HG02678 (cell line): Measurements from ENCODE around the gene IFT20.

ENCODE experiments used
- ATAC-seq: cut with Tn5 transposase; IDR thresholded peaks from one replicate; pipeline ENCODE4 v1.9.1; 2021; ENCODE audit warnings: mild to moderate bottlenecking, moderate library complexity; ENCODE audit not compliant: unreplicated experiment

IFT20 gene, protein sequence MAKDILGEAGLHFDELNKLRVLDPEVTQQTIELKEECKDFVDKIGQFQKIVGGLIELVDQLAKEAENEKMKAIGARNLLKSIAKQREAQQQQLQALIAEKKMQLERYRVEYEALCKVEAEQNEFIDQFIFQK

GRCh38 chr17:28335201-28335958 lies at the start of gene IFT20, which contains the start of gene TNFAIP1:
Gene IFT20, minus strand, starts transcription at chr17:28335472. Its CDS starts 3,487 bp downstream, at chr17:28331985.
Gene TNFAIP1, plus strand, starts transcription at chr17:28335761. Its CDS starts 3,761 bp downstream, at chr17:28339522.
- ATAC-seq, result peak; percentile 95

DNA sequence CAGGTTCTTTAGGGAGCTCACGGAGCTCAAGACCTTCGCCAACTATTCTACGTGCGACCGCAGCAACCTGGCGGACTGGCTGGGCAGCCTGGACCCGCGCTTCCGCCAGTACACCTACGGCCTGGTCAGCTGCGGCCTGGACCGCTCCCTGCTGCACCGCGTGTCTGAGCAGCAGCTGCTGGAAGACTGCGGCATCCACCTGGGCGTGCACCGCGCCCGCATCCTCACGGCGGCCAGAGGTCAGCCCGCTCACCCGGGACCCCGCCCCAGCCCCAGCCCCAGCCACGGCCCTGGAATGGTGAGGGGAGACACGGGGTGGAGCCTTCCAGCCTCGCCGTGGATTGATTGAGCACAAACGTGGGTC lies 49.7 kb upstream of the IFT20 start:
- peak; percentile 15 for ATAC-seq

GRCh38 chr17:28384281-28385036 lies 49.2 kb upstream of the IFT20 start:
- peak; percentile 76 for ATAC-seq

GRCh38 chr17:28381141-28381825 lies 46.0 kb upstream of the IFT20 start:
- no peak for ATAC-seq

- no peak for ATAC-seq
These were observed 44.8 kb upstream of the IFT20 start for GRCh38 chr17:28379814-28380801.

DNA sequence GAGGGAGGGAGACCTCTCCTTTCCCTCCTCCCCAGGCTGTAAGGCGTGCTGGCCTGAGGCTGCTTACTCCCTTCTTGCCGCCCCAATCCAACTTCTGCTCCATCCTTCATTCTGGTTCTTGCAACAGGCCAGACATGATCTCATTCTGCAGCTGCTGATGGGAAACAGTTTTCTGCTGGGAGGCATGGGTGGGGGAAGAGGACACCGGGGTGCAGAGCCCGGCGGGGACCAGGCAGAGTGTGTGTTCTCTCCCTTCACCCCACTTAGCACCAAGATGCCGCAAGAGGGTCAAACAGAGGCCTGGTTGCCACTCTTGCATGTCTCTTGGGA lies 37.6 kb upstream of the IFT20 start:
- no peak for ATAC-seq

DNA sequence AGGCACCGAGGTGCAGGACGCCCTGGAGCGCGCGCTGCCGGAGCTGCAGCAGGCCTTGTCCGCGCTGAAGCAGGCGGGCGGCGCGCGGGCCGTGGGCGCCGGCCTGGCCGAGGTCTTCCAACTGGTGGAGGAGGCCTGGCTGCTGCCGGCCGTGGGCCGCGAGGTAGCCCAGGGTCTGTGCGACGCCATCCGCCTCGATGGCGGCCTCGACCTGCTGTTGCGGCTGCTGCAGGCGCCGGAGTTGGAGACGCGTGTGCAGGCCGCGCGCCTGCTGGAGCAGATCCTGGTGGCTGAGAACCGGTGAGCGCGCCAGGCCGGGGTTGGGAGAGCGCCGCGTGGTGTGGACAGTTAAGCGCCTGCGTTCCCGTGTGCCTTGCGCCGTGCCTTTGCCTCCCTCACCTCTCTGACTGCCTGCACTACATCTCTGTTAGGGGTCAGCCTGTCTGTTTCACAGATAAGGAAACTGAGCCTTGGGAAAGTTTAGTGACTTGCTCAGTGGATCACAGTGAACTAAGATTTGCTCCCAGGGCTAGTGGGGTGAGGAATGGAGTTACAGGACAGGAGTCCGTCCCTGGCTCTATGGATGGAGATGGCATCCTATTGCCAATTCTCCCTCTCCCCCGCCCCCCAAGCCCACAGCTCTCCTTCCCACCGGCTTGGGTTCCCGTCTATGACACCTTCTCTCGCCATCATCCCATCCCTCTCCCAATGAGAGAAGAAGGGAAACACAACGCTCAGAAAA lies 37.1 kb upstream of the IFT20 start:
- ATAC-seq, result peak; percentile 16

DNA sequence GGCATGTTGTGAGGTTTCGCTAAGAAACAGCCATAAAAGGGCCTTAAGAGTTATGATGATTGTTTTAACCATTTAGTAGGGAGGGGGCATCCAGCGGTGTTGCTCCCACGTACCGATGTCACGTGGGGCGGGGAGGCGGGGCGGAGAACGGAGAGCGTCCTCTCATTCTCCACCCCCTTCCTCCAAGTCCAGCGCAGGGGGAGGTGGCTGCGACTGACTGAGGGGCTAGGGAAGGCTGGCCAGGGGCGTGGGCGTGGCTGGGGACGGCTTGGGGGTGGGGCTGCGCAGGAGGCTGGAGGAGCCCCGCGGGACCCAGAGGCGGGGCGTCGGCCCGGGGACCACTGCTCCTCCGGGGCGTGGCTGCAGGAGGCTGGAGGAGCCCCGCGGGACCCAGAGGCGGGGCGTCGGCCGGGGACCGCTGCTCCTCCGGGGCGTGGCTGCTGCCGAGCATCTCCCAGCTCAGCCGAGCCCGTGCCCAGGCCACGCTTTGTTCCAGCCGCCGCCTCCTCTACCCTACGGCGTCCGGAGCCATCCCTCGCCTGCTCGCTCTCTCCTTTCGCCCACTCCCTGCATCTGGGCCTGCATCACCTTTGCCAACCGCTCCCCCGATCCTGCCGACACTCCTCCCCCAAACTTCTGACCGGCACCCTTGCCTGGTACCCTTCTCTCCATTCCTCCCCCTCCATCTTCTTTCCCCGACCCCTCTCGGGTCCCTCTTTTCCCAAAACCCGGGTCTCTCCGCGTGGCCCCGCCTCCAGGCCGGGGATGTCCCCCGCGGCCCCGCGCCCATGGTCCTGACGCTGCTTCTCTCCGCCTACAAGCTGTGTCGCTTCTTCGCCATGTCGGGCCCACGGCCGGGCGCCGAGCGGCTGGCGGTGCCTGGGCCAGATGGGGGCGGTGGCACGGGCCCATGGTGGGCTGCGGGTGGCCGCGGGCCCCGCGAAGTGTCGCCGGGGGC lies 36.3 kb upstream of the IFT20 start, which contains the start of gene SARM1:
SARM1 (plus strand) TSS at position 450 of the 958 bp plus-strand sequence; CDS start at position 789, 339 bp downstream.
- ATAC-seq, result peak; percentile 83

DNA sequence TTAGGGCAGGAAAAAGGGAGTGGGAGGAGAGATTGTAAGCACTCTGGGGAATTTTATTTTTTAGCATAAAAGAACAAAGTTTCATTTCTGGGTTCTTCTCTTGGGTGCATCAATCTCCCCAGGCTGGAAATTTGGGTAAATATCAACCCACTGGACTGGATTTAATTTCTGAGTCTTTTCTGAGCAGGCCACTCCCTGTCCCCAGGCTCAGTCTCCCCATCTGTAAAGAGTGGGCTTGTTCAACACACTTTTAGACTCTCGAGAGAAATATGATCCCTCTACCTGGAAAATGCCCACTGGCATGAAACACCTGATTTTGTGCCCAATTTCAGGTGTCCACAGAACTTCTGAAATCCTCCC lies 35.5 kb upstream of the IFT20 start:
- no peak for ATAC-seq

DNA sequence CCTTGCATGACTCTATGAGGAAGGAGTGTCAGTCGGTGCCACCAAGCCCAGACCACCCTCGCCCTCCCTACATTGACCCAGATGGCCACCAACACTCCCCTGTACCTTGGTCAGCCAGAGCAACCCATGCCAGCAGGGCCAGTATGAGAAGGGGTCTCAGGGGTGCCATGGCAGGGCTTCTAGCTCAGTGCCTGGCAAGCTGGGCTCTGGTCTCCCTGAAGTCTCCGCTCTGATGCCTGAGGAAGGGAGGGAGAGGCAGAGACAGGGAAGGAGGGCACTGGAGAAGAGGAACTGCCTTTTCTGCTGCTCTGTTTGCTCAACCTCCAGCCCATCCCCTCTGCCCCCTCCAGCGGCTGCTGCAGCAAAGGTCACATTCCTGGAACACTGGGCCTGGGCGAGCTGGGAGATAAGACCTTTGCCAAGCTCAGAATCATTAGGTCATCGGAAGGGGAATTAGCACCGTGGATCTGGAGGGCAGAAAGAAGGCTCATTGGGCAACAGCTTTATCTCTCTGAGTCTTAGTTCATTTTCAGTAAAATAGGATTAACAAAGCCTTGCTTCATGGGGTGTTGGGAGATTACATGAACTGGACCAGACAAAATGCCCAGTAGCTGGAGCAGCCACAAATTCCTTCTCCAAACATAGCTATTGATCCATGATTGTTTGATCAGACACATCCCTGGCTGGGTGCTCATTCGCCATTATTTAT lies 34.9 kb upstream of the IFT20 start, which contains the start of gene VTN:
VTN (minus strand) TSS at position 273 of the 709 bp plus-strand sequence; CDS start at position 169, 104 bp downstream.
- no peak for ATAC-seq

GRCh38 chr17:28369684-28370034 lies 34.4 kb upstream of the IFT20 start:
- no peak for ATAC-seq

- no peak for ATAC-seq
These were observed 33.8 kb upstream of the IFT20 start for GRCh38 chr17:28368915-28369683.

GRCh38 chr17:28368306-28368831 lies 33.1 kb upstream of the IFT20 start:
- no peak for ATAC-seq

DNA sequence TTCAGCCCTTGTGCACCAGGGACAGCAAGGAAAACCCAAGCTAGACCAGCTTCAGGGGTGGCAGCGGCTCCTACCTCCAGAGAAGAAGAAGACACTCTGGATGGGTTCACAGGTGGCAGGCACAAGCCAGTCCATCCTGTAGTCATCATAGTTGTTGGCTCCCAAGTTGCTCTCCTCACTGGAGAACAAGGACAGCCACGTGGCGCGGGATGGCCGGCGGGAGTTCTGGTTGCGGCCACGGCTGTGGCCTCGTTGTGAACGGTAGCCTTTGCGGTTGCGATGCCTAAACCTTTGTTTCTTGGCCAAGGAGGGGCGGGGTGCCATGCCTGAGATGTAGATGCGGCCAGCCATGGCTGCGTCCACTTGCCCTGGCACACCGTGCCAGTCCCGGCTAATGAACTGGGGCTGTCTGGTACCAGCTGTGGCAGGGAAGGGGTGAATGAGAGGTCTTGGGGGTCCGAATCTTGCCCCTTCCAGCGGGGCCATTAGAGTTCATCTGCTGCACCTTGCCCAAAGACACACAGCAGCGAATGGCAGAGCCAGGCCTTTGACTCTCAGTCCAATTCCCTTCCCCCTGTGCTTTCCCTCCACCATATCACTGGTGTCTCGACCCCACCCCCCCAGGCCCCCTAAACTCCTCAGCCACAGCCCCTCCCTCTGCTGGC lies 32.5 kb upstream of the IFT20 start:
- ATAC-seq, result no peak

DNA sequence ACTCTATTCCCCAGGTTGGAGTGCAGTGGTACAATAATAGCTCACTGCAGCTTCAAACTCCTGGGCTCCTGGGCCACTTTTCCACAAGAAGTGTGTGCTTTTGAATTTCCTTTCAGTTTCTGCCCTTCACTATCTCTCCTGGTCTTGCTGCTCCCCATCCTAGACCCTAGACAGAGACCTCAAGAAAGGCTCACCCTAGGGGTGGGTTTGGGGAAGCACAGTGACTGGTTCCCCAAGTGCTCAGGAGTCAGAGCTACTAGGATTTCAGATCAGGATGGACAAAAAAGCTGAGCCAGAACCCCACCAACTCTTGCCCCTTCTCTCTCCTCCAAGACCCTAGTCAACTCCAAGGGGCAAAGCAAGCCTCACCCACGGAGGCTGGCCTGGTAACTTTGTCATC lies 31.3 kb upstream of the IFT20 start:
- ATAC-seq, result no peak

GRCh38 chr17:28365487-28365886 lies 30.2 kb upstream of the IFT20 start:
- ATAC-seq, result no peak
